OCI-LY3 (cell line): ENCODE measurements around the gene CLCN2.

Experiments
- H2AFZ ChIP-seq: fragments of 200-600, 300-600 bp; shearing (Covaris generic); 2 replicates; pipeline ENCODE4 v1.6.0; 2014; ENCODE audit warnings: antibody characterized with exemption, low read depth, low read length
- H3K27ac ChIP-seq: fragments of 200-600, 300-600 bp; sonication (generic); 2 replicates; pipeline ENCODE4 v1.5.1; 2014; ENCODE audit warnings: mild to moderate bottlenecking, low read length, moderate library complexity, mixed read lengths
- H3K27me3 ChIP-seq: fragments of 200-600, 300-600 bp; sonication (generic); 2 replicates; pipeline ENCODE4 v1.6.1; 2014; ENCODE audit warnings: low read depth, low read length, mixed read lengths
- H3K36me3 ChIP-seq: fragments of 200-600, 300-600 bp; sonication (generic); replicated peaks from 2 replicates; pipeline ENCODE3; 2014; ENCODE audit warnings: low read depth, low read length, mixed read lengths
- H3K4me1 ChIP-seq: fragments of 300-600, 200-600 bp; sonication (generic); 2 replicates; pipeline ENCODE4 v1.6.1; 2014; ENCODE audit warnings: low read length, mixed read lengths
- H3K4me2 ChIP-seq: fragments of 200-600, 300-600 bp; sonication (generic); 2 replicates; pipeline ENCODE4 v1.6.1; 2014; ENCODE audit warnings: low read length, mixed read lengths
- H3K4me3 ChIP-seq: fragments of 300-600, 200-600 bp; sonication (generic); 2 replicates; pipeline ENCODE4 v1.5.1; 2014; ENCODE audit warnings: antibody characterized with exemption, mild to moderate bottlenecking, low read length, moderate library complexity
- H3K79me2 ChIP-seq: fragments of 300-600, 200-600 bp; shearing (Covaris generic); 2 replicates; pipeline ENCODE4 v1.6.1; 2014; ENCODE audit warnings: mild to moderate bottlenecking, low read length, mixed read lengths
- H3K9ac ChIP-seq: fragments of 300-600, 200-600 bp; shearing (Covaris generic); 2 replicates; pipeline ENCODE4 v1.6.0; 2014; ENCODE audit warnings: mild to moderate bottlenecking, low read length, moderate library complexity
- H3K9me3 ChIP-seq: fragments of 200-600, 300-600 bp; shearing (Covaris generic); 2 replicates; pipeline ENCODE4 v1.6.1; 2014; ENCODE audit warnings: low read length, mixed read lengths; ENCODE audit not compliant: insufficient read depth
- H4K20me1 ChIP-seq: fragments of 200-600, 300-600 bp; sonication (generic); 2 replicates; pipeline ENCODE4 v1.6.1; 2016; ENCODE audit warnings: low read length, mixed read lengths; ENCODE audit not compliant: insufficient read depth
- EZH2phosphoT487 ChIP-seq: fragments of 200-600 bp; shearing (Covaris generic); IDR thresholded peaks from 2 replicates; pipeline ENCODE4 v1.6.1; 2018; ENCODE audit warnings: antibody characterized with exemption, mixed run types, low read depth
- TF ChIP-seq, protein P1 (sequence below): fragments of 200-600, 300-600 bp; sonication (generic); IDR thresholded peaks from 2 replicates; pipeline ENCODE4 v1.5.1; 2014; ENCODE audit warnings: antibody characterized with exemption, low read length, low read depth

Gene CLCN2

GRCh38 chr3:184362668-184363546 lies 1.5 kb upstream of the CLCN2 start:
- H3K27ac ChIP-seq, result peak overlapping the region; percentile 89
- H3K4me1 ChIP-seq, result peaks cover 16% of the 10 kb centered on the region
- peaks cover 46% of the 10 kb centered on the region for H3K79me2 ChIP-seq
- peak overlapping the region; percentile 94 for H3K4me2 ChIP-seq
- peak overlapping the region; percentile 37; the same call in 1 of the 2 replicates for H2AFZ ChIP-seq
- TF ChIP-seq, protein P1, sequence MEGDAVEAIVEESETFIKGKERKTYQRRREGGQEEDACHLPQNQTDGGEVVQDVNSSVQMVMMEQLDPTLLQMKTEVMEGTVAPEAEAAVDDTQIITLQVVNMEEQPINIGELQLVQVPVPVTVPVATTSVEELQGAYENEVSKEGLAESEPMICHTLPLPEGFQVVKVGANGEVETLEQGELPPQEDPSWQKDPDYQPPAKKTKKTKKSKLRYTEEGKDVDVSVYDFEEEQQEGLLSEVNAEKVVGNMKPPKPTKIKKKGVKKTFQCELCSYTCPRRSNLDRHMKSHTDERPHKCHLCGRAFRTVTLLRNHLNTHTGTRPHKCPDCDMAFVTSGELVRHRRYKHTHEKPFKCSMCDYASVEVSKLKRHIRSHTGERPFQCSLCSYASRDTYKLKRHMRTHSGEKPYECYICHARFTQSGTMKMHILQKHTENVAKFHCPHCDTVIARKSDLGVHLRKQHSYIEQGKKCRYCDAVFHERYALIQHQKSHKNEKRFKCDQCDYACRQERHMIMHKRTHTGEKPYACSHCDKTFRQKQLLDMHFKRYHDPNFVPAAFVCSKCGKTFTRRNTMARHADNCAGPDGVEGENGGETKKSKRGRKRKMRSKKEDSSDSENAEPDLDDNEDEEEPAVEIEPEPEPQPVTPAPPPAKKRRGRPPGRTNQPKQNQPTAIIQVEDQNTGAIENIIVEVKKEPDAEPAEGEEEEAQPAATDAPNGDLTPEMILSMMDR, result peak; percentile 56
- TF ChIP-seq EZH2phosphoT487, result no peak
- H3K9me3 ChIP-seq, result no peaks in the 10 kb centered on the region
- peak overlapping the region; percentile 86 for H3K4me3 ChIP-seq
- peak overlapping the region; percentile 90 for H3K9ac ChIP-seq
- H3K27me3 ChIP-seq, result no peaks in the 10 kb centered on the region
- peaks cover 18% of the 10 kb centered on the region for H3K36me3 ChIP-seq
- H4K20me1 ChIP-seq, result 0 out of 2 replicates have a peak, but pooled peaks cover 4% of the 10 kb centered on the region

GRCh38 chr3:184361932-184362667 lies 695 bp upstream of the CLCN2 start:
- peaks cover 17% of the 10 kb centered on the region for H3K36me3 ChIP-seq
- H4K20me1 ChIP-seq, result 0 out of 2 replicates have a peak, but pooled peaks cover 4% of the 10 kb centered on the region
- H3K4me3 ChIP-seq, result peak overlapping the region; percentile 86
- H3K9me3 ChIP-seq, result no peaks in the 10 kb centered on the region
- peak overlapping the region; percentile 89 for H3K27ac ChIP-seq
- peaks cover 46% of the 10 kb centered on the region for H3K79me2 ChIP-seq
- H3K4me2 ChIP-seq, result peak overlapping the region; percentile 94
- H3K4me1 ChIP-seq, result peaks cover 16% of the 10 kb centered on the region
- no peak for TF ChIP-seq EZH2phosphoT487
- TF ChIP-seq, protein P1, result no peak
- H3K27me3 ChIP-seq, result no peaks in the 10 kb centered on the region
- peak overlapping the region; percentile 89 for H3K9ac ChIP-seq
- no peak overlapping the region; the same call in 1 of the 2 replicates for H2AFZ ChIP-seq

GRCh38 chr3:184360929-184361531 lies 375 bp downstream of the CLCN2 start:
- peak overlapping the region; percentile 94 for H3K4me2 ChIP-seq
- peak overlapping the region; percentile 86 for H3K4me3 ChIP-seq
- H3K9me3 ChIP-seq, result no peaks in the 10 kb centered on the region
- 0 out of 2 replicates have a peak, but pooled peaks cover 4% of the 10 kb centered on the region for H4K20me1 ChIP-seq
- H3K36me3 ChIP-seq, result peaks cover 13% of the 10 kb centered on the region
- H3K27me3 ChIP-seq, result no peaks in the 10 kb centered on the region
- H2AFZ ChIP-seq, result peak overlapping the region; percentile 66
- TF ChIP-seq, protein P1, result no peak
- TF ChIP-seq EZH2phosphoT487, result no peak
- H3K9ac ChIP-seq, result peak overlapping the region; percentile 89
- peaks cover 46% of the 10 kb centered on the region for H3K79me2 ChIP-seq
- peaks cover 16% of the 10 kb centered on the region for H3K4me1 ChIP-seq
- H3K27ac ChIP-seq, result no peak overlapping the region
